ENCODE results near the gene KLK12. TPM values are rescaled to one million over a fixed set of nuclear protein-coding genes. Genes with fewer than 3 reads are reported as not detected.

The KLK12 gene
- total and polyA plus RNA-seq, 2 donors (not counting 1 experiment from before 2014, with no cell fraction given) = not detected

GRCh38 chr19:51025809-51026553 is 8.8 kb downstream of the KLK12 start:
- Histone ChIP-seq H3K9me3 (ENCODE audit: control insufficient read depth, insufficient read depth, low read depth, low read length) (no peaks in the 10 kb centered on the region), H3K4me3 (replicated peaks in 1 of 4; ENCODE audit: control extremely low read depth in 1 of 4, insufficient read depth in 1 of 4, low read depth in 3 of 4, low read length in 4 of 4) (no peak overlapping the region), H3K4me1 (ENCODE audit: control insufficient read depth, extremely low read depth, insufficient read depth, low read length) (no peaks in the 10 kb centered on the region), H3K4me2 (ENCODE audit: extremely low read depth, insufficient read depth, low read length) (no peak overlapping the region), H4K20me1 (ENCODE audit: control insufficient read depth, extremely low read depth, insufficient read depth, low read length) (no peaks in the 10 kb centered on the region), H3K9ac (ENCODE audit: insufficient read depth, low read length) (no peak overlapping the region), H3K79me2 (ENCODE audit: control insufficient read depth, insufficient read depth, low read length) (no peaks in the 10 kb centered on the region), H3K36me3 (ENCODE audit: control insufficient read depth, insufficient read depth, low read length) (no peaks in the 10 kb centered on the region), H3K27ac (ENCODE audit: insufficient read depth, low read length) (no peak overlapping the region), H3K27me3 (ENCODE audit: control insufficient read depth, insufficient read depth, low read length) (no peaks in the 10 kb centered on the region), H2AFZ (ENCODE audit: low read length) (no peak overlapping the region)
- TF ChIP-seq EZH2 (IDR thresholded peaks at IDR 0.05; ENCODE audit: low read length, missing control alignments) = no peak
- TF ChIP-seq CTCF (conservative IDR thresholded peaks at IDR 0.05 in 1 of 2, IDR thresholded peaks at IDR 0.05 in 1 of 2; ENCODE audit: low read depth in 1 of 2, low read length in 2 of 2) = no peak
- no peak for DNase-seq (ENCODE audit: low read depth in 2 of 2)

DNA sequence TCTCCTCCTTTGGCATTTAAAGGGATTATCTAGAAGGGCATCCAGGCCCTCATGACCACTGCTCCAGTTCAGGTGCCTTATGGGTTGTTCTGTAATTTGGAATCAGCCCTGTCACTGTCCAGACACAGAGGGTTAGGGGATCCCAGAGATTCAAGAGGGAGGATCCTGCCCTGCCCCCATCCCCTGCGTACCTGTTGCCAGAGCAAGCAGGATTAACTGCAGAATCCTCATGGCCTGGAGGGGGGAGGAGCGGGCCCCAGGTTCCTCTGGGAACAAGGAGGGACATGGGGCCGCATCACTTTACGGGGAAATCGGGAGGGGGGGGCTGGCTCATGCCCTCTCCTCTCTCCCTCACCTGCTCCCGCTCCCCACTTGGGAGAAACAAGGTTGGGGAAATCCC is 9.4 kb downstream of the KLK12 start:
- H3K4me1 ChIP-seq (ENCODE audit: control insufficient read depth, extremely low read depth, insufficient read depth, low read length) = no peaks in the 10 kb centered on the region
- no peak overlapping the region for H2AFZ ChIP-seq (ENCODE audit: low read length)
- no peaks in the 10 kb centered on the region for H3K9me3 ChIP-seq (ENCODE audit: control insufficient read depth, insufficient read depth, low read depth, low read length)
- no peaks in the 10 kb centered on the region for H3K79me2 ChIP-seq (ENCODE audit: control insufficient read depth, insufficient read depth, low read length)
- H4K20me1 ChIP-seq (ENCODE audit: control insufficient read depth, extremely low read depth, insufficient read depth, low read length) = no peaks in the 10 kb centered on the region
- no peak overlapping the region for H3K9ac ChIP-seq (ENCODE audit: insufficient read depth, low read length)
- H3K27ac ChIP-seq (ENCODE audit: insufficient read depth, low read length) = no peak overlapping the region
- H3K36me3 ChIP-seq (ENCODE audit: control insufficient read depth, insufficient read depth, low read length) = no peaks in the 10 kb centered on the region
- H3K4me2 ChIP-seq (ENCODE audit: extremely low read depth, insufficient read depth, low read length) = no peak overlapping the region
- no peak for TF ChIP-seq EZH2 (IDR thresholded peaks at IDR 0.05; ENCODE audit: low read length, missing control alignments)
- TF ChIP-seq CTCF (conservative IDR thresholded peaks at IDR 0.05 in 1 of 2, IDR thresholded peaks at IDR 0.05 in 1 of 2; ENCODE audit: low read depth in 1 of 2, low read length in 2 of 2) = no peak
- H3K4me3 ChIP-seq (replicated peaks in 1 of 4; ENCODE audit: control extremely low read depth in 1 of 4, insufficient read depth in 1 of 4, low read depth in 3 of 4, low read length in 4 of 4) = no peak overlapping the region
- no peak for DNase-seq (ENCODE audit: low read depth in 2 of 2)
- no peaks in the 10 kb centered on the region for H3K27me3 ChIP-seq (ENCODE audit: control insufficient read depth, insufficient read depth, low read length)

- Histone ChIP-seq H3K9ac (ENCODE audit: insufficient read depth, low read length) (no peak overlapping the region), H3K27me3 (ENCODE audit: control insufficient read depth, insufficient read depth, low read length) (no peaks in the 10 kb centered on the region), H3K4me1 (ENCODE audit: control insufficient read depth, extremely low read depth, insufficient read depth, low read length) (no peaks in the 10 kb centered on the region), H3K9me3 (ENCODE audit: control insufficient read depth, insufficient read depth, low read depth, low read length) (no peaks in the 10 kb centered on the region), H3K4me2 (ENCODE audit: extremely low read depth, insufficient read depth, low read length) (no peak overlapping the region), H3K27ac (ENCODE audit: insufficient read depth, low read length) (no peak overlapping the region), H2AFZ (ENCODE audit: low read length) (no peak overlapping the region), H3K79me2 (ENCODE audit: control insufficient read depth, insufficient read depth, low read length) (no peaks in the 10 kb centered on the region), H3K36me3 (ENCODE audit: control insufficient read depth, insufficient read depth, low read length) (no peaks in the 10 kb centered on the region), H4K20me1 (ENCODE audit: control insufficient read depth, extremely low read depth, insufficient read depth, low read length) (no peaks in the 10 kb centered on the region), H3K4me3 (replicated peaks in 1 of 4; ENCODE audit: control extremely low read depth in 1 of 4, insufficient read depth in 1 of 4, low read depth in 3 of 4, low read length in 4 of 4) (no peak overlapping the region)
- TF ChIP-seq CTCF (conservative IDR thresholded peaks at IDR 0.05 in 1 of 2, IDR thresholded peaks at IDR 0.05 in 1 of 2; ENCODE audit: low read depth in 1 of 2, low read length in 2 of 2) (no peak), EZH2 (IDR thresholded peaks at IDR 0.05; ENCODE audit: low read length, missing control alignments) (no peak)
- DNase-seq (ENCODE audit: low read depth in 2 of 2) = no peak
These were observed 9.9 kb downstream of the KLK12 start for GRCh38 chr19:51024924-51025323.

Measured in fibroblast of lung (primary cell).